Measurements from ENCODE around the gene ZFTA.

GRCh38 chr11:63814383-63814736 is 45.8 kb upstream of the ZFTA start:
- no peak for TF ChIP-seq OSR1 (CRISPR knock-in tag; IDR thresholded peaks at IDR 0.05)
- no peak for TF ChIP-seq POU6F1 (CRISPR knock-in tag; IDR thresholded peaks at IDR 0.05; ENCODE audit: borderline replicate concordance, low read depth)
- TF ChIP-seq PPARA (CRISPR knock-in tag; IDR thresholded peaks at IDR 0.05; ENCODE audit: borderline replicate concordance): no peak
- no peak for TF ChIP-seq ZC3H10 (CRISPR knock-in tag; IDR thresholded peaks at IDR 0.05)
- TF ChIP-seq ZFP3 (CRISPR knock-in tag; IDR thresholded peaks at IDR 0.05): no peak
- no peak for TF ChIP-seq ARNTL (CRISPR knock-in tag; IDR thresholded peaks at IDR 0.05; ENCODE audit: borderline replicate concordance, low read depth)
- TF ChIP-seq TSHZ2 (CRISPR knock-in tag; IDR thresholded peaks at IDR 0.05): no peak
- TF ChIP-seq PATZ1 (CRISPR knock-in tag; IDR thresholded peaks at IDR 0.05; ENCODE audit: borderline replicate concordance): no peak
- TF ChIP-seq ZFP30 (CRISPR knock-in tag; IDR thresholded peaks at IDR 0.05): no peak
- no peak for TF ChIP-seq TCF4 (CRISPR knock-in tag; IDR thresholded peaks at IDR 0.05; ENCODE audit: borderline replicate concordance)
- no peak for TF ChIP-seq CSDC2 (CRISPR knock-in tag; IDR thresholded peaks at IDR 0.05)

All from SK-N-SH treated with all-trans-retinoic acid at 6 μM for 48 hours (cell line).